HepG2 (cell line): ENCODE measurements around the gene SAMD14. TPM values are rescaled to one million over a fixed set of nuclear protein-coding genes. Genes with fewer than 3 reads are reported as not detected.

Experiments
- ATAD3A ChIP-seq: sonication (generic); formaldehyde crosslinking; IDR thresholded peaks from 2 replicates; pipeline ENCODE4 v1.4.0; 2020; ENCODE audit warnings: missing genetic modification reagents
- CEBPG ChIP-seq: IDR thresholded peaks from 2 replicates; pipeline ENCODE4 v1.6.1; 2016
- ELF1 ChIP-seq: sonication (generic); formaldehyde crosslinking; IDR thresholded peaks from 2 replicates; pipeline ENCODE4 v1.4.0; 2020; ENCODE audit warnings: missing genetic modification reagents
- HIC2 ChIP-seq: sonication (generic); formaldehyde crosslinking; IDR thresholded peaks from 2 replicates; pipeline ENCODE4 v1.9.0; 2022; ENCODE audit warnings: low read depth, missing genetic modification reagents
- MXD1 ChIP-seq: sonication (generic); formaldehyde crosslinking; IDR thresholded peaks from 2 replicates; pipeline ENCODE4 v1.4.0; 2020; ENCODE audit warnings: mild to moderate bottlenecking, missing genetic modification reagents
- MXI1 ChIP-seq: IDR thresholded peaks from 3 replicates; pipeline ENCODE4 v1.6.1; 2012; ENCODE audit warnings: low read depth, low read length, inconsistent platforms, borderline replicate concordance
- MYC ChIP-seq: sonication (generic); formaldehyde crosslinking; IDR thresholded peaks from 2 replicates; pipeline ENCODE4 v1.9.0; 2021; ENCODE audit warnings: missing genetic modification reagents, borderline replicate concordance
- NCOA2 ChIP-seq: sonication (generic); formaldehyde crosslinking; IDR thresholded peaks from 2 replicates; pipeline ENCODE4 v1.8.0; 2022; ENCODE audit warnings: inconsistent platforms
- NFKB2 ChIP-seq: sonication (generic); formaldehyde crosslinking; IDR thresholded peaks from 2 replicates; pipeline ENCODE4 v1.4.0; 2020; ENCODE audit warnings: missing genetic modification reagents, borderline replicate concordance
- SALL2 ChIP-seq: sonication (generic); formaldehyde crosslinking; IDR thresholded peaks from 2 replicates; pipeline ENCODE4 v1.8.1; 2023; ENCODE audit warnings: mild to moderate bottlenecking, missing genetic modification reagents, inconsistent platforms
- TBX2 ChIP-seq: sonication (generic); formaldehyde crosslinking; IDR thresholded peaks from 2 replicates; pipeline ENCODE4 v1.5.0; 2020; ENCODE audit warnings: missing genetic modification reagents, mild to moderate bottlenecking, borderline replicate concordance
- ZMYM4 ChIP-seq: sonication (generic); formaldehyde crosslinking; IDR thresholded peaks from 2 replicates; pipeline ENCODE4 v1.8.1; 2023; ENCODE audit warnings: mild to moderate bottlenecking, missing genetic modification reagents
- ZNF3 ChIP-seq: IDR thresholded peaks from 2 replicates; pipeline ENCODE4 v1.7.0; 2017; ENCODE audit warnings: inconsistent platforms
- ZNF350 ChIP-seq: sonication (generic); formaldehyde crosslinking; IDR thresholded peaks from 2 replicates; pipeline ENCODE4 v1.4.0; 2020; ENCODE audit warnings: mild to moderate bottlenecking, low read depth, missing genetic modification reagents, borderline replicate concordance
- ZNF629 ChIP-seq: sonication (generic); formaldehyde crosslinking; conservative IDR thresholded peaks from 2 replicates; pipeline ENCODE4 v1.5.0; 2020; ENCODE audit warnings: missing genetic modification reagents
- ZNF788 ChIP-seq: sonication (generic); formaldehyde crosslinking; IDR thresholded peaks from 2 replicates; pipeline ENCODE4 v1.5.0; 2020; ENCODE audit warnings: mild to moderate bottlenecking, missing genetic modification reagents, borderline replicate concordance
- polyA plus RNA-seq, 8 experiments: library from polyadenylated mRNA; depleted of rRNA in 3 of 8; stranded (reverse) in 7 of 8; unstranded in 1 of 8; fragments of >200 nt; fragmentation: Illumina TruSeq in 4 of 8; extraction: Trizol in 4 of 8; gene quantifications; 2 replicates each; pipeline versions ENCODE4 v1.2.1 to v1.2.3, GENCODE V29; 2011 to 2016; ENCODE audit warnings: low read depth in 4 of 8, missing spikeins in 1 of 8, mixed read lengths in 1 of 8; ENCODE audit not compliant: insufficient read depth in 1 of 8
- total RNA-seq, 5 experiments: library from RNA; depleted of rRNA; stranded (reverse); fragments of >200 nt; fragmentation: Illumina TruSeq; extraction: Trizol; gene quantifications; 2 replicates each; pipeline ENCODE4 v1.2.3, GENCODE V29; 2016; ENCODE audit warnings: low read depth in 1 of 5
- TF ChIP-seq, protein P1 (sequence below): sonication (generic); formaldehyde crosslinking; IDR thresholded peaks from 2 replicates; pipeline ENCODE4 v1.4.0; 2020; ENCODE audit warnings: missing genetic modification reagents
- TF ChIP-seq, protein P2 (sequence below): sonication (generic); formaldehyde crosslinking; IDR thresholded peaks from 2 replicates; pipeline ENCODE4 v1.4.0; 2020; ENCODE audit warnings: missing genetic modification reagents
- TF ChIP-seq, protein P3 (sequence below): sonication (generic); formaldehyde crosslinking; IDR thresholded peaks from 2 replicates; pipeline ENCODE4 v1.4.0; 2020; ENCODE audit warnings: missing genetic modification reagents, borderline replicate concordance

SAMD14 gene
- total and polyA plus RNA-seq, 2 of the 13 experiments (the other 11 are each of a cell fraction or from before 2014, with no cell fraction given), result 0.07 to 0.22 TPM

DNA sequence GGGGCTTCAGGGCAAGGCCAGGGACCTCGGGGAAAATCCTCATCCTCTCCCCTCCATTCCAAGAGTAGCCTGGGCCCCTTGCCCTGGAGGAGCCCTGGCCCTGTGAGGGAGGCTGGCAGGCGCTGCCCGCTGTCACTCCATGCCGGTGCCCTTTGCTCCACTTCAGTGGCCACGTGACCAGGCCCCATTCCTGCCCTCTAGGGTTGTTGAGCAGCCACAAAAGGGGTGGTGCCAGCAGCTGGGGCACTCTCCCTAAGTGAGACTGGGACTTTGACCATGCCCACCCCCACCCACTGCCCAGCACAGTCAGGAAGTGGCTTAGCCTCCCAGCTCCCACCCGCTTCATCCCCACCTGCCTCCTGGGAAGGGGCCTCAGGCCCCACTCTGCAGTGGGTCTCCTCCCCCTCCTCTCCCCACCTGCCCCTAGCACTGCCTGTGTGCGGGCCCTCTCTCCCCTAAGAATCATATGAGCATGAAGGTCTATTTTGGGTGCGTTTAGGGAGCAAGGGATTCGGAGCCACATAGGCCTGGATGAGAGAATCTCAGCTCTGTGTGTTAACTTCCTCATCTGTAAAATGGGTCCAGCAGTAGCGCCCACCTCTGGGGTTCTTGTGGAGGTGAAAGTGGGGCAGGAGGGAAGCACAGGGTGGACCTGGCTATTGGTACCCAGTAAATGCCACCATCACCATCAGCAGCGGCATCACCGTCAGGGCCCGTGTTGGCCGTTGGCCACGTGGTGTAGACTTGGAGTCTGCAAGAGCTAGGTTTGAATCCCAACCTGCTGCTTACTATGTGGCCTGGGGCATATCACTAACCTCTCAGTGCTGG lies 27.6 kb downstream of the SAMD14 start (continued):
- TF ChIP-seq NFKB2 (CRISPR knock-in tag) (peak; percentile 9; the same call in 1 of the 2 replicates), ZNF3 (peak; percentile 21; the same call in 1 of the 2 replicates), ZMYM4 (CRISPR knock-in tag) (peak; percentile 22; the same call in 1 of the 2 replicates), ZNF788 (CRISPR knock-in tag) (0 out of 2 replicates have a peak, but pooled peaks have one; percentile 39), SALL2 (CRISPR knock-in tag) (0 out of 2 replicates have a peak, but pooled peaks have one; percentile 17), MXD1 (0 out of 2 replicates have a peak, but pooled peaks have one; percentile 59), TBX2 (CRISPR knock-in tag) (peak; percentile 35; the same call in 1 of the 2 replicates), HIC2 (CRISPR knock-in tag) (peak; percentile 100), ZNF350 (CRISPR knock-in tag) (peak; percentile 68; the same call in 1 of the 2 replicates), ATAD3A (CRISPR knock-in tag) (no peak), ELF1 (CRISPR knock-in tag) (peak; percentile 68), CEBPG (CRISPR knock-in tag) (0 out of 2 replicates have a peak, but pooled peaks have one; percentile 6), MYC (CRISPR knock-in tag) (peak; percentile 70; the same call in 1 of the 2 replicates), NCOA2 (peak; percentile 59), MXI1 (peak; percentile 54; the same call in 1 of the 3 replicates), ZNF629 (peak; percentile 96)
- TF ChIP-seq, protein P1, sequence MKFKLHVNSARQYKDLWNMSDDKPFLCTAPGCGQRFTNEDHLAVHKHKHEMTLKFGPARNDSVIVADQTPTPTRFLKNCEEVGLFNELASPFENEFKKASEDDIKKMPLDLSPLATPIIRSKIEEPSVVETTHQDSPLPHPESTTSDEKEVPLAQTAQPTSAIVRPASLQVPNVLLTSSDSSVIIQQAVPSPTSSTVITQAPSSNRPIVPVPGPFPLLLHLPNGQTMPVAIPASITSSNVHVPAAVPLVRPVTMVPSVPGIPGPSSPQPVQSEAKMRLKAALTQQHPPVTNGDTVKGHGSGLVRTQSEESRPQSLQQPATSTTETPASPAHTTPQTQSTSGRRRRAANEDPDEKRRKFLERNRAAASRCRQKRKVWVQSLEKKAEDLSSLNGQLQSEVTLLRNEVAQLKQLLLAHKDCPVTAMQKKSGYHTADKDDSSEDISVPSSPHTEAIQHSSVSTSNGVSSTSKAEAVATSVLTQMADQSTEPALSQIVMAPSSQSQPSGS (CRISPR knock-in tag), result peak; percentile 38; the same call in 1 of the 2 replicates
- TF ChIP-seq, protein P2, sequence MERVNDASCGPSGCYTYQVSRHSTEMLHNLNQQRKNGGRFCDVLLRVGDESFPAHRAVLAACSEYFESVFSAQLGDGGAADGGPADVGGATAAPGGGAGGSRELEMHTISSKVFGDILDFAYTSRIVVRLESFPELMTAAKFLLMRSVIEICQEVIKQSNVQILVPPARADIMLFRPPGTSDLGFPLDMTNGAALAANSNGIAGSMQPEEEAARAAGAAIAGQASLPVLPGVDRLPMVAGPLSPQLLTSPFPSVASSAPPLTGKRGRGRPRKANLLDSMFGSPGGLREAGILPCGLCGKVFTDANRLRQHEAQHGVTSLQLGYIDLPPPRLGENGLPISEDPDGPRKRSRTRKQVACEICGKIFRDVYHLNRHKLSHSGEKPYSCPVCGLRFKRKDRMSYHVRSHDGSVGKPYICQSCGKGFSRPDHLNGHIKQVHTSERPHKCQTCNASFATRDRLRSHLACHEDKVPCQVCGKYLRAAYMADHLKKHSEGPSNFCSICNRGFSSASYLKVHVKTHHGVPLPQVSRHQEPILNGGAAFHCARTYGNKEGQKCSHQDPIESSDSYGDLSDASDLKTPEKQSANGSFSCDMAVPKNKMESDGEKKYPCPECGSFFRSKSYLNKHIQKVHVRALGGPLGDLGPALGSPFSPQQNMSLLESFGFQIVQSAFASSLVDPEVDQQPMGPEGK (CRISPR knock-in tag), result peak; percentile 85
- TF ChIP-seq, protein P3, sequence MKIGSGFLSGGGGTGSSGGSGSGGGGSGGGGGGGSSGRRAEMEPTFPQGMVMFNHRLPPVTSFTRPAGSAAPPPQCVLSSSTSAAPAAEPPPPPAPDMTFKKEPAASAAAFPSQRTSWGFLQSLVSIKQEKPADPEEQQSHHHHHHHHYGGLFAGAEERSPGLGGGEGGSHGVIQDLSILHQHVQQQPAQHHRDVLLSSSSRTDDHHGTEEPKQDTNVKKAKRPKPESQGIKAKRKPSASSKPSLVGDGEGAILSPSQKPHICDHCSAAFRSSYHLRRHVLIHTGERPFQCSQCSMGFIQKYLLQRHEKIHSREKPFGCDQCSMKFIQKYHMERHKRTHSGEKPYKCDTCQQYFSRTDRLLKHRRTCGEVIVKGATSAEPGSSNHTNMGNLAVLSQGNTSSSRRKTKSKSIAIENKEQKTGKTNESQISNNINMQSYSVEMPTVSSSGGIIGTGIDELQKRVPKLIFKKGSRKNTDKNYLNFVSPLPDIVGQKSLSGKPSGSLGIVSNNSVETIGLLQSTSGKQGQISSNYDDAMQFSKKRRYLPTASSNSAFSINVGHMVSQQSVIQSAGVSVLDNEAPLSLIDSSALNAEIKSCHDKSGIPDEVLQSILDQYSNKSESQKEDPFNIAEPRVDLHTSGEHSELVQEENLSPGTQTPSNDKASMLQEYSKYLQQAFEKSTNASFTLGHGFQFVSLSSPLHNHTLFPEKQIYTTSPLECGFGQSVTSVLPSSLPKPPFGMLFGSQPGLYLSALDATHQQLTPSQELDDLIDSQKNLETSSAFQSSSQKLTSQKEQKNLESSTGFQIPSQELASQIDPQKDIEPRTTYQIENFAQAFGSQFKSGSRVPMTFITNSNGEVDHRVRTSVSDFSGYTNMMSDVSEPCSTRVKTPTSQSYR (CRISPR knock-in tag), result peak; percentile 86
